Activated T-helper 2 cell treated with anti-CD3 and anti-CD28 coated beads, Interferon-gamma antibody, Interleukin-2, Interleukin-4, amounts not matched to agents 10 μg/mL and 5 μg/mL and 100 μg/mL, durations not matched to agents 14 hours and 24 hours and 36 hours (primary cell): ENCODE results near the gene FLRT1. TPM values are rescaled to one million over a fixed set of nuclear protein-coding genes. Genes with fewer than 3 reads are reported as not detected.

ENCODE experiments used
- DNase-seq: peaks from one replicate; pipeline ENCODE4 v3.0.0; 2021; ENCODE audit warnings: low spot score
- H3K27ac Mint-ChIP-seq: one replicate; pipeline ENCODE4 v1.8.0; 2021; ENCODE audit warnings: mixed read lengths
- H3K27me3 Mint-ChIP-seq: one replicate; pipeline ENCODE4 v1.8.0; 2021; ENCODE audit warnings: low read depth, mixed read lengths
- H3K36me3 Mint-ChIP-seq: one replicate; pipeline ENCODE4 v1.8.0; 2021; ENCODE audit warnings: low read depth, mixed read lengths
- H3K4me1 Mint-ChIP-seq: one replicate; pipeline ENCODE4 v1.8.0; 2021; ENCODE audit warnings: low read depth, mixed read lengths
- H3K4me3 Mint-ChIP-seq: one replicate; pipeline ENCODE4 v1.8.0; 2021; ENCODE audit warnings: low read depth, mild to moderate bottlenecking, moderate library complexity, mixed read lengths
- H3K9me3 Mint-ChIP-seq: one replicate; pipeline ENCODE4 v1.8.0; 2021; ENCODE audit warnings: mixed read lengths
- intact Hi-C: fragments of 100-400 bp; cut with micrococcal nuclease; formaldehyde crosslinking; loops from one replicate; pipeline ENCODE4 v1.15.1; 2023
- total RNA-seq: library from RNA; stranded (reverse); gene quantifications from 2 replicates; pipeline ENCODE4 v1.2.3, GENCODE V29; 2022

FLRT1 gene
- total RNA-seq, 1 donor from 2014 or later: not detected

DNA sequence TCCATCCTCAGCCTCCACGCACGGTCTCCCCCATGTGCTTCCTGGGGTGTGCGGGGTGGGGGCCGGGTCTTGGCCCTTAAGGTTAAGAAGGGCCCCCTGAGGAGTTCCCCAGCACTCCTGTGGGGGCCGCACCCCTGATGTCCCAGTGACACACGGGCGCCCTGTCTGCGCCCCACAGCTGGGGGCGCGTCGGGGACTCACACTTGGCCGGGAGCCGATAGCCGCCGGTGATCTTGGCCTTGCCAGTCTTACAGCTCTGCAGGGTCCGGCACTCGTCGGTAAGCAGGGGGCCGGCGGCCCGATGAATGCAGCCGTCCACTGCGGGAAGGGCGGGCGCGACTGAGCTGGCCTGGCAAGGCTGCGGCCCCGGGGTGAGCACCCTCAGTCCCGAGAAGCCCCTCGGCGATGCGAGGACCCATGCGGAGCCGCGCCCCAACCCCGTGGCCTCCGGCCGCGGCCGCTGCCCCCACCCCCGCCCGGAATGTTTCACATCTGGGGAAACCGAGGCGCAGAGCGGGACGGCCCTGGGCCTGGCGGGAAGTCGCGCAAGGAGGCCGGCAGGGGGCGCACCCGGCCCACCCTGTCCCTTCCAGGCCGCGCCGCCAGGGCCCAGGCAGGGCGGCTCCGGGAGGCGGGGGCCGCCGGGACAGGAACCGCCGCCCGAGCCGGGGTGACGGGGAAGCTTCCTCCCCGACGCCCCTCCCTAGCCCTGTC is 35.5 kb upstream of the FLRT1 start:
- Mint-ChIP-seq H3K4me1 (peaks cover 2% of the 10 kb centered on the region), H3K27ac (no peak overlapping the region), H3K4me3 (no peak overlapping the region), H3K36me3 (peaks cover 22% of the 10 kb centered on the region), H3K27me3 (peaks cover 2% of the 10 kb centered on the region), H3K9me3 (no peaks in the 10 kb centered on the region)
- intact Hi-C loops: loop anchor here (1.0 kb wide), 1 partner anchor 148 kb away; no protein-coding TSS in a partner anchor
- DNase-seq: peak; percentile 73

DNA sequence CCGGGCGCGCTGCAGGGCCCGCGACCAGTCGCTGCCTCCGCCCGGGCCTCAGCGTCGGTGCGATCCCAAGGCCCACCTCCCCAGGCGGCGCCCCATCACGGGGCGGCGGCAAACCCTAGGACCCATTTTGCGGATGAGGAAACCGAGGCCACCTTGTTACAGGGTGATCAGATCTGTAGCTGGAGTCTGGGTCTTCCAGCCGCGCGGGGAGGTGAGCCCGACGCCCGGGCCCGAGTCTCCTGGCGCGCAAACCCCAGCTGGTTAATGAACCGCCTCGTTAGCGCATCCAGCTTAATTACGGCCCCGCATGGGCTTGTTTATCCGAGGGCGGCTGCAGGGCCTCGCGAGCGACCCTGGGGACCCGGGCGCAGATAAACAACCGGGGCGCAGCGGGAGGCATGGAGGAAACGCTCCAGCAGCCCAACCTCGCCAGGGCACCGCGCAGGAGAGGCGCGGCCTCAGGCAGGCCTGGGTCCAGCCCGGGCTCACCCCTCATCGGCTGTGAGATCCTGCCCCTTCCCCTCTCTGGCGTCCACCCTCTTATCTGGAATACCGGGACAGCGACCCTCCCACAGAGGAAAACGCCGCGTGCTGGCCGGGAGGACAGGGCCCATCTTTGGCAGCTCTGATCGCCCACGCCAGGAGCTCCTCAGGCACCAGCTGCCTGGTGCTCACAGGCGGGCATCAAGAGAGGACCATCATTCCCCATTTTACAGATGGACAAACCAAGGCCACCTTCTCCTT is 34.8 kb upstream of the FLRT1 start:
- Mint-ChIP-seq H3K9me3 (no peaks in the 10 kb centered on the region), H3K36me3 (peaks cover 14% of the 10 kb centered on the region), H3K27ac (no peak overlapping the region), H3K27me3 (peaks cover 2% of the 10 kb centered on the region), H3K4me3 (peak overlapping the region; percentile 43), H3K4me1 (peaks cover 2% of the 10 kb centered on the region)
- no peak for DNase-seq
- intact Hi-C loops: loop anchor here (1.0 kb wide), 1 partner anchor 147 kb away; no protein-coding TSS in a partner anchor

DNA sequence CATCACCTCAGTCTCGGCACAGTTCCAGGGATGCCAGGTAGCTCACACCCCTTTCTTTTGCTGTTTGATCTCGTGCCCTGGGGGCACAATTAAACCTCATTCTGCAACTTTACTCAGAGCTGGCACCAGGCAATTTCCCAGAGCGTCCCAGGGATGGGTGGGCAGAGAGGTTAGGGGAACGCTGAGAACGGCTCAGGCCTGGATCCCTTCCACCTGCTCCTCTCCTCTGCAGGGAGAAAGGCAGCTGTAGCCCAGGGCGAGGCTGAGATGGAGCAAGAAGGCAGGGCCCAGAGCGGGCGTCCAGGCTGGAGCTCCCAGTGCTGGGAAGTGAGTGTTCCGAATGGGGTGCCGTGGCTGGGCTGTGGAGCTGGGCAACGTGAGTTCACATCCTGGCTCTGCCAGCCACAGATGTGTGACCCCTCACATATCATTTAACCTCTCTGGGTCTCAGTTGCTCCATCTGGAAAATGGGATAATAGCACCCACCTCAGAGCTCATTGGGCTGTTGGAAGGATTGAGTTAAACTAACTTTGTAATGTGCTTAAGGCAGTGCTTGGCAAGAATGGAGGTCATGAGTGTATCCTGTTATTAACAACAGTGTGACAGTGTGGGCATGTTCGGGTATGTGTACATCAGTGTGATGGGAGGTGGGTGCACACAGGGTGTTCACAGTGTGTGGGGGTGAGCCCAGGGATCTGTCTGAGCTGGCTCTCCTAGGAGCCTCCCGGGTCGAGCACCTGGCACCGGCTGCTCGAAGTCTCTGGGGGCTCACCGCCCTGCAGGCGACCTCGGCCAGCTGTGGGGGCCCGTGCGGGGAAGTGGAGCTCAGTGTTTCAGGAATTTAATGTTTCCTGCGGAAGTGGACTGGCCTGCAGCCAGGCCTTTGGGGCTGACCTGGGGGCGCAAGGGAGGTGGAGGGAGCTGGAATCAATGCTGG is 34.0 kb upstream of the FLRT1 start:
- H3K4me3 Mint-ChIP-seq: no peak overlapping the region
- DNase-seq: no peak
- H3K4me1 Mint-ChIP-seq: peaks cover 2% of the 10 kb centered on the region
- H3K27me3 Mint-ChIP-seq: peaks cover 8% of the 10 kb centered on the region
- H3K27ac Mint-ChIP-seq: no peak overlapping the region
- peaks cover 14% of the 10 kb centered on the region for H3K36me3 Mint-ChIP-seq
- intact Hi-C loops: no loop called here
- no peaks in the 10 kb centered on the region for H3K9me3 Mint-ChIP-seq

DNA sequence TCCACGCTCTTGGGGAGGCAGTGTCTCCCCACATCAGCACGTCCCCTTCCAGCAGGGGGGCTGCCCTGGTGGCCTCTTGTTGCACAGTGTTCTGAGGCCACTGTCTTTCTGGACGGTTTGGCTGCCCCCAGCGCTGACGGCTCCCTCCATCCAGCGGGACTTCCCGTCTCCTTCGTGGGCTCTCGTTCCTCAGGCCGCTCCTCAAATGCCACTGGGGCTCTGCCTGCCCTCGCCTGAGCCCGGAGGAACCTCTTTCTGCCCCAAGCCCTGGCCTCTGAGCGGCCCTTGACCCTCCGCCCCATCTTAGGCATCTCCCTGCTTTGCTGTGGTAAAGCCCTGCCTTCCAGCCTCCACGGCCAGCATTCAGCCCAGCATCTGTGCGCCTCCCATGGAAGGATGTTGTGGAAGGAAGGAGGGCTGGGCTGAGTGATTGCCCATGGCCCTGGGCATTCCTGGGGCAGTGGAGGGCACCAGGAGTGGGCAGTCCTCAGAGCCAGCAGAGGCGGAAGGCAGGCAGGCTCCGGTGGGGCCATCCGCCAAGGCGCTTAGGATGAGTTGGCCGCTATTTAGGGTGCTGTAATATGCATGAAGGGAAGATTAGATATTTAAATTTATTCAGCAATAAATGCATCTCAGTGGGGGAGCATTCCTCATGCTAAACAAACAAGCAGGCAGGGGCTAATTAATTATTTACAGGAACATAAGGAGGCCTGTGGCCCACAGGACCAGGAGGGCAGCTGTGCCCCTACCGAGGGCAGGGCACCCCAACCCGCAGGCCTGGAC is 31.7 kb upstream of the FLRT1 start:
- H3K4me1 Mint-ChIP-seq: peaks cover 5% of the 10 kb centered on the region
- H3K36me3 Mint-ChIP-seq: no peaks in the 10 kb centered on the region
- H3K27ac Mint-ChIP-seq: no peak overlapping the region
- H3K9me3 Mint-ChIP-seq: no peaks in the 10 kb centered on the region
- no peak for DNase-seq
- no peak overlapping the region for H3K4me3 Mint-ChIP-seq
- peaks cover 27% of the 10 kb centered on the region for H3K27me3 Mint-ChIP-seq
- intact Hi-C loops: no loop called here

DNA sequence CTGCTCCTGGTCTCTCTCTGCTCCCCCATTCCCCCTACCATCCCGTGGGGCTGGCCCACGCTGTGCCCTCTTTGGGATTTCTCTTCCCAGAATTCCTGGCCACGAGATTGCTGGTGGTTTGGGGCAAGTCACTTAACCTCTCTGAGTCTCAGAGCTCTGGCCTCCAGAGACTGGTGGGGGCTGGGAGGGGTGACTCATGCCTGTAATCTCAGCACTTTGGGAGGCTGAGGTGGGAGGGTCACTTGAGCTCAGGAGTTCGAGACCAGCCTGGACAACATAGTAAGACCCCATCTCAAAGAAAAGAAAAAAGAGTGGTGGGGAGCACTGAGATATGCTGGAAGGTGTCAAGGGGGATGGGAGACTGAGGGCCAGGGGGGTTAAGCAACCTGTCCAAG is 31.1 kb upstream of the FLRT1 start:
- intact Hi-C loops: no loop called here
- DNase-seq: no peak
- Mint-ChIP-seq H3K27me3 (peaks cover 27% of the 10 kb centered on the region), H3K4me3 (no peak overlapping the region), H3K9me3 (no peaks in the 10 kb centered on the region), H3K4me1 (peaks cover 5% of the 10 kb centered on the region), H3K27ac (no peak overlapping the region), H3K36me3 (no peaks in the 10 kb centered on the region)

DNA sequence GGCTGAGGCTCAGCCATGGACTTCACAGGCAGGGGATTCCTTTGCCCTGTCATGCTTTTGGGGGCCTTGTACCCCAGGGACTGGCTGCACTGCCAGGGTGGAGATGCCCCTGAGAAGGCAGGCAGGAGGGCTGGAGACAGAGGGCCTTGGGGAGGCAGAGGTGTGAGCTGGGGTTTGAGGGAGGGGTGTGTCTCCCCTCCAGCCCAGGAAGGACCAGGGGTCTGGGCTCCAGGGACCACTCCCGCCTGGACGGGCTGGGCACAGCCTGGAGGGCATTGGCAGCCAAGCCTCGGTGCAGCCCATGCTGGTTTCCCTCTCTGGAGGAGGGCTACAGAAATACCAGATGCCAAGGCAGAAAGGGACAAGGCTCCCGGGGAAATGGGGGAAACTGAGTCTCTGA is 30.0 kb upstream of the FLRT1 start:
- Mint-ChIP-seq H3K36me3 (no peaks in the 10 kb centered on the region), H3K4me1 (peaks cover 5% of the 10 kb centered on the region), H3K27me3 (peaks cover 27% of the 10 kb centered on the region), H3K27ac (no peak overlapping the region), H3K9me3 (peaks cover 9% of the 10 kb centered on the region), H3K4me3 (no peak overlapping the region)
- no peak for DNase-seq
- intact Hi-C loops: no loop called here

DNA sequence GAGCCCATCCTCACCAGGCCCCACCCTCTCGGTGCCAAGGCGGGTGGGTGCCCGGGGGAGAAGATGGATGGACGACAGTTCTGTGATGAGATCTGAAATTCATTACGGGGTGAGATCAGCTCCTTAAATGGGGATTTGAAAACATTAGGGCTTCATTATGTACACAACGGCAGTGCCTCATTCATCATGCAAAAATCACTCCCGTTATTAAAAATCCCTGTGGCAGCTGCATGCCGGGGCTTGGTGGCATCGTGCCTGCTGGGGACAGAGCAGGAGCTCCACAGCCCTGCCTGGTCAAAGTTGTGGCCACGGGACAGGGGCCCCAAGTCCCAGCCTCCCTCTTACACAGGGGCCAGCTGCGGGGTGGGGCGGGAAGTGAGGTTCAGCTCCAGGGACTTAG is 29.3 kb upstream of the FLRT1 start:
- H3K4me1 Mint-ChIP-seq: peaks cover 3% of the 10 kb centered on the region
- intact Hi-C loops: no loop called here
- H3K4me3 Mint-ChIP-seq: no peak overlapping the region
- no peaks in the 10 kb centered on the region for H3K36me3 Mint-ChIP-seq
- H3K9me3 Mint-ChIP-seq: peaks cover 13% of the 10 kb centered on the region
- no peak for DNase-seq
- H3K27ac Mint-ChIP-seq: no peak overlapping the region
- peaks cover 25% of the 10 kb centered on the region for H3K27me3 Mint-ChIP-seq

DNA sequence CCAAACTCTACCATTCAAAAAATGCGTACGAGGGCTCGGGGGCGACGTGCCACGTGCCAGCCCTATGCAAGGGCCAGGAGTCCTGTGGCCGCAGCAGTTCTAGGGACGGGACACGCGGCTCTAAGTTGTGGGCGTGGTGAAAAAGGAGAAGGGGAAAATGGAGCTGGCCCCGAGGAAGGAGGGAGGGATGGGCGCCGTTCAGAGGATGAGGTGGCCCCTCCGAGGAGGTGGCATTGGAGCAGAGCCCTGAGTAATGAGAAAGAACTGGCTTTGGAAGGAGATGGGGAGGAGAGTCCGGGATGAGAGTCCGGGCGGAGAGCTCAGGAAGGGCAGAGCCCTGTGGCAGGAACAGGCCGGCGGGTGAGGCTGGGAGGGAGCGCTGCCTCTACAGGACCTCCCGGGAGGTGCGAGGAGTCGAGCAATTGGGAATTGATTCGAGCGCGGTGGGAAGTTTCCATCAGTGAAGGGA is 28.5 kb upstream of the FLRT1 start:
- Mint-ChIP-seq H3K27me3 (peaks cover 25% of the 10 kb centered on the region), H3K4me1 (peaks cover 3% of the 10 kb centered on the region), H3K27ac (no peak overlapping the region), H3K4me3 (no peak overlapping the region), H3K9me3 (peaks cover 13% of the 10 kb centered on the region), H3K36me3 (no peaks in the 10 kb centered on the region)
- intact Hi-C loops: no loop called here
- DNase-seq: no peak

DNA sequence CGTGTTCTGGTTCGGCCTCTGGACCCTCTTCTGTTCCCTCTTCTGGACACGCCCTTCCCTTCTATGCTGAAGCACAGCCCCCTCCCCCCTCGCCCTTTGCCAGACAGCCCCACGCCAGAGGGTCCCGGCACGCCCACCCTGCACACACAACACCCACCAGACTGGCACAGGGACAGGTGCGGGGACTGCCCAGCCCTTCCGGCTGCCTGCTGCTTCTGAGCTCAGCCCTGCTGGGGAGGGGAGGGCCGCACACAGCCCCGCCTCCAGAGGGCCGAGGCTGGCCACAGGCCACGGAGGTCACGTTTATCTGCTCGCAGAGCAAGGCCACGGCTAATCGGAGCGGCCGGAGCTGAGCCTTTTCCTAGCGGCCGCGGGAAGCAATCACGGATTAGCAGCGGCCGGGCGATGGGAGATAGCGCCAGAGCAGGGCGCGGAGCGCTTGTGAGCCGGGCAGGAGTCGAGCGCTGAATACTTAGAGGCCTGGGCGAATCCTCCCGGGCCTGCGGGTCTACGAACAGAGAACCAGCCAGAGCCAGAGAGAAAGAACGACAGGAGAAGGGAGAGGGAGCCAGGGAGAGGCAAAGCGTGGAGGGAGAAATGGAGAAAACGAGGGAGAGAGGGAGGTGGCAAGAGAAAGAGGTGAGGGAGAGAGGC is 28.0 kb upstream of the FLRT1 start:
- H3K9me3 Mint-ChIP-seq: peaks cover 13% of the 10 kb centered on the region
- peaks cover 3% of the 10 kb centered on the region for H3K4me1 Mint-ChIP-seq
- peaks cover 25% of the 10 kb centered on the region for H3K27me3 Mint-ChIP-seq
- H3K27ac Mint-ChIP-seq: no peak overlapping the region
- intact Hi-C loops: no loop called here
- no peak overlapping the region for H3K4me3 Mint-ChIP-seq
- no peak for DNase-seq
- H3K36me3 Mint-ChIP-seq: no peaks in the 10 kb centered on the region

DNA sequence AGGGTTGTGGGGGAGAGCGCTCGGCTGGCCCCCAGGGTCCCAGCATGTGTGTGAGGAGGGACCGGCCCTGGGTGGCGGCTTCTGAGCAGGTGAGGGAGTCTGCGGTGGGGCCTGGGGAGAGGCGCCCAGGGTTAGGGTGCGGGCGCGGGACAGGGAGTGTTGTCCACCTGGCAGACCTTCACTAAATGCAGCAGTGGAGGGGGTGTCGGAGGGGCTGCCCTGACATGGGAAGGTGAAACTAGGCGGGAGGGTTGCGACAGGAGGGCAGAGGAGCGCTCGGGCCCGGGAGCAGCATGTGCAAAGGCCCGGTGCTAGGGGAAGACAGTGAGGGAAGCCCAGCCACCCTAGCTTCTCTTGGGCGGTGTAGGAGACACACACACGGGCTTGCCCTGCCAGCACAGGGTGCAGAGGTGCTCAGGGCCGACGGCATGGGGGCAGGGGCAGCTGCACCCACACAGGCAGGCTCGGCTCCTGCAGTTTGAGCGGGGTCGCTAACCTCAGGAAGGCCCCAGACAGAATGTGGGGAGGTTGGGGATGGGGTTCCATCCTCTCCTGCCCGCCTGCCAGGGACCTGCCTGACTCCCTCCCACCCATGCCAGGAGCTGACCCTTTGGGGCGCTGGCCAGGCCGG is 27.3 kb upstream of the FLRT1 start:
- DNase-seq: no peak
- Mint-ChIP-seq H3K27ac (no peak overlapping the region), H3K4me3 (no peak overlapping the region), H3K36me3 (no peaks in the 10 kb centered on the region), H3K9me3 (peaks cover 13% of the 10 kb centered on the region), H3K4me1 (peaks cover 3% of the 10 kb centered on the region), H3K27me3 (peaks cover 25% of the 10 kb centered on the region)
- intact Hi-C loops: no loop called here

DNA sequence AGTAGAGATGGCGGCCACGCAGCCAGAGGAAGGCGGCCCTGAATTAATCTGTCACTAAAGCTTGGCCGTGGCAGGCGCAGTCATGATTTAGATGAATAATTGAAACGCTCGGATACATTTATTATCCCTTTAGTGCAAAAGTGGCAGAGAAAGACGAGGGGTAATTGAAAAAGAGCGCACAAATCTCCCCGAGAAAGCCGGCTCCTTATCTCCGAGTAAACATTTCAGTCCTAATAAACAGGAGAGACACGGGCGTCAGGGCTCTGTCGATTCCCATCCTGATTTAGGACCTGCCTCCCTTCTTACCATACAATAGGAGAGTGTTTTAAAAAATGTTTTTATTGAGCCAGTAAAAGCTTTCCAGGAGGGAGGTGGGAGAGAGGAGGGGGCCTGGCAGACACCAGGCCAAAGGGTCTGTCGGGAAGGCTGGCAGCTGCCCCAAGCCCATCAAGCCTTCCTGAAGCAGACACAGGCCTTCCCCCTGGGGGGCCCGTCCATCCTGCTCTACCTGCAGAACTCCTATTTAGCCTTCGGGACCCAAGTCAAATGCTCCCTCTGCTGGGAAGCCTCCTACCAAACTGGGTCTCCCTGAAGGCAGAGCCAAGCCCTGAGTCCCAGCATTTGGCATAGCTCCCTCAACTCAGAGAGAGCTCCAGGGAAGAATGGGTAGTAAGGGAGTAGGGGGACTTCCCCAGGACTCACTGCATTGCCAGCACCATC is 26.7 kb upstream of the FLRT1 start:
- Mint-ChIP-seq H3K4me3 (no peak overlapping the region), H3K36me3 (no peaks in the 10 kb centered on the region), H3K27me3 (peaks cover 25% of the 10 kb centered on the region), H3K9me3 (peaks cover 13% of the 10 kb centered on the region), H3K27ac (no peak overlapping the region), H3K4me1 (peaks cover 3% of the 10 kb centered on the region)
- intact Hi-C loops: no loop called here
- no peak for DNase-seq
